ENCODE results near the gene RIMBP2.
"Not testable (repeated sequence)": the region's sequence is repeated elsewhere in the genome, so short reads cannot be mapped to it uniquely, and the experiment has no call there.

Gene RIMBP2

GRCh38 chr12:130715998-130716968 is at the start of gene RIMBP2:
TSS of gene RIMBP2 (minus strand) at chr12:130716299. CDS start at chr12:130479013, 237,286 bp downstream.
- DNase-seq (ENCODE audit: low read depth in 2 of 2, low spot score in 1 of 2) = no peak

GRCh38 chr12:130765186-130765659 is 49.1 kb upstream of the RIMBP2 start:
- no peak for DNase-seq (ENCODE audit: low read depth in 2 of 2, low spot score in 1 of 2)

- DNase-seq (ENCODE audit: low read depth in 2 of 2, low spot score in 1 of 2) = no peak
Measured at GRCh38 chr12:130764475-130765185, 48.5 kb upstream of the RIMBP2 start.

GRCh38 chr12:130764073-130764472 is 48.0 kb upstream of the RIMBP2 start:
- no peak for DNase-seq (ENCODE audit: low read depth in 2 of 2, low spot score in 1 of 2)

- DNase-seq (ENCODE audit: low read depth in 2 of 2, low spot score in 1 of 2) = no peak
Measured at GRCh38 chr12:130762319-130762675, 46.2 kb upstream of the RIMBP2 start.

- peak in 1 of 2 donors; percentile 17 for DNase-seq (ENCODE audit: low read depth in 2 of 2, low spot score in 1 of 2)
Measured at GRCh38 chr12:130761537-130762318, 45.6 kb upstream of the RIMBP2 start.

- no peak for DNase-seq (ENCODE audit: low read depth in 2 of 2, low spot score in 1 of 2)
Measured at GRCh38 chr12:130754234-130754901, 38.3 kb upstream of the RIMBP2 start.

- DNase-seq (ENCODE audit: low read depth in 2 of 2, low spot score in 1 of 2) = no peak
Measured at GRCh38 chr12:130752692-130753230, 36.7 kb upstream of the RIMBP2 start.

- DNase-seq (ENCODE audit: low read depth in 2 of 2, low spot score in 1 of 2) = not testable (repeated sequence)
Measured at GRCh38 chr12:130752037-130752436, 35.9 kb upstream of the RIMBP2 start.

GRCh38 chr12:130748786-130749185 is 32.7 kb upstream of the RIMBP2 start:
- DNase-seq (ENCODE audit: low read depth in 2 of 2, low spot score in 1 of 2) = no peak

- peak; percentile 33 to 45 for DNase-seq (ENCODE audit: low read depth in 2 of 2, low spot score in 1 of 2)
Measured at GRCh38 chr12:130747867-130748740, 32.0 kb upstream of the RIMBP2 start.

- DNase-seq (ENCODE audit: low read depth in 2 of 2, low spot score in 1 of 2) = no peak
Measured at GRCh38 chr12:130746546-130746945, 30.4 kb upstream of the RIMBP2 start.

- no peak for DNase-seq (ENCODE audit: low read depth in 2 of 2, low spot score in 1 of 2)
Measured at GRCh38 chr12:130745921-130746320, 29.8 kb upstream of the RIMBP2 start.

- DNase-seq (ENCODE audit: low read depth in 2 of 2, low spot score in 1 of 2) = no peak
Measured at GRCh38 chr12:130744274-130744673, 28.2 kb upstream of the RIMBP2 start.

- DNase-seq (ENCODE audit: low read depth in 2 of 2, low spot score in 1 of 2) = no peak
Measured at GRCh38 chr12:130743606-130744005, 27.5 kb upstream of the RIMBP2 start.

GRCh38 chr12:130743176-130743575 is 27.1 kb upstream of the RIMBP2 start:
- no peak for DNase-seq (ENCODE audit: low read depth in 2 of 2, low spot score in 1 of 2)

GRCh38 chr12:130742716-130743115 is 26.6 kb upstream of the RIMBP2 start:
- DNase-seq (ENCODE audit: low read depth in 2 of 2, low spot score in 1 of 2) = no peak

- DNase-seq (ENCODE audit: low read depth in 2 of 2, low spot score in 1 of 2) = no peak
Measured at GRCh38 chr12:130742112-130742511, 26.0 kb upstream of the RIMBP2 start.

- DNase-seq (ENCODE audit: low read depth in 2 of 2, low spot score in 1 of 2) = no peak
Measured at GRCh38 chr12:130739571-130739970, 23.5 kb upstream of the RIMBP2 start.

Measured in stimulated activated CD8-positive, alpha-beta memory T cell treated with anti-CD3 and anti-CD28 coated beads, Interleukin-4, amount 100 ng/mL, for 1 hour (primary cell).